Liver (tissue), 9 donors: ENCODE measurements around the gene MYRFL. TPM values are rescaled to one million over a fixed set of nuclear protein-coding genes. Genes with fewer than 3 reads are reported as not detected.

Experiments
- DNase-seq: peaks from one replicate; pipeline ENCODE4 v3.0.0-alpha.2; 2017; ENCODE audit warnings: low spot score
- H3K27ac ChIP-seq, 2 donors: one replicate each; pipeline ENCODE4 v1.7.0; 2013; ENCODE audit warnings: inconsistent platforms in 2 of 2, low read length in 2 of 2, control low read depth in 1 of 2, low read depth in 1 of 2, mild to moderate bottlenecking in 1 of 2
- H3K27me3 ChIP-seq, 4 donors: one replicate each; pipeline versions ENCODE4 v1.6.1 to v1.7.0; 2013; ENCODE audit warnings: low read length in 3 of 4, inconsistent platforms in 1 of 4, mild to moderate bottlenecking in 1 of 4, moderate library complexity in 1 of 4; ENCODE audit not compliant: control insufficient read depth in 4 of 4, insufficient read depth in 4 of 4
- H3K36me3 ChIP-seq, 4 donors: one replicate each; pipeline versions ENCODE4 v1.6.1 to v1.7.0; 2013; ENCODE audit warnings: low read length in 3 of 4, mild to moderate bottlenecking in 3 of 4, low read depth in 1 of 4, moderate library complexity in 1 of 4; ENCODE audit not compliant: control insufficient read depth in 4 of 4, insufficient read depth in 3 of 4
- H3K4me1 ChIP-seq, 4 donors: one replicate each; pipeline versions ENCODE4 v1.6.1 to v1.7.0; 2013; ENCODE audit warnings: low read length in 3 of 4, mild to moderate bottlenecking in 3 of 4, moderate library complexity in 1 of 4; ENCODE audit not compliant: control insufficient read depth in 4 of 4, insufficient read depth in 4 of 4
- H3K4me3 ChIP-seq, 3 donors: one replicate each; pipeline versions ENCODE4 v1.6.1 to v1.7.0; 2013; ENCODE audit warnings: low read length in 3 of 3, control low read depth in 1 of 3, low read depth in 1 of 3, mild to moderate bottlenecking in 1 of 3
- H3K9ac ChIP-seq, 2 donors: one replicate each; pipeline ENCODE4 v1.7.0; 2013; ENCODE audit warnings: low read length in 2 of 2, mild to moderate bottlenecking in 2 of 2, moderate library complexity in 2 of 2, control low read depth in 1 of 2, low read depth in 1 of 2
- H3K9me3 ChIP-seq, 4 donors: one replicate each; pipeline versions ENCODE4 v1.6.1 to v1.7.0; 2013; ENCODE audit warnings: low read length in 3 of 4; ENCODE audit not compliant: control insufficient read depth in 4 of 4
- ATF3 ChIP-seq: IDR thresholded peaks from 2 replicates; pipeline ENCODE4 v1.6.1; 2016; ENCODE audit warnings: antibody characterized with exemption
- FOXA1 ChIP-seq: IDR thresholded peaks from 2 replicates; pipeline ENCODE4 v1.6.1; 2016; ENCODE audit warnings: antibody characterized with exemption
- GABPA ChIP-seq, 2 donors: IDR thresholded peaks in 1 of 2; conservative IDR thresholded peaks in 1 of 2; 2 replicates each; pipeline ENCODE4 v1.6.1; 2016; ENCODE audit warnings: antibody characterized with exemption in 2 of 2, mild to moderate bottlenecking in 1 of 2, moderate library complexity in 1 of 2
- HNF4A ChIP-seq, 2 donors: conservative IDR thresholded peaks; 2 replicates each; pipeline ENCODE4 v1.6.1; 2016; ENCODE audit warnings: antibody characterized with exemption in 2 of 2, mild to moderate bottlenecking in 2 of 2
- HNF4G ChIP-seq: IDR thresholded peaks from 2 replicates; pipeline ENCODE4 v1.6.1; 2016; ENCODE audit warnings: antibody characterized with exemption
- JUND ChIP-seq, 2 donors: IDR thresholded peaks; 2 replicates each; pipeline ENCODE4 v1.6.1; 2016; ENCODE audit warnings: antibody characterized with exemption in 2 of 2
- MAX ChIP-seq: IDR thresholded peaks from 2 replicates; pipeline ENCODE4 v1.6.1; 2016; ENCODE audit warnings: antibody characterized with exemption
- NR2F2 ChIP-seq: IDR thresholded peaks from 2 replicates; pipeline ENCODE4 v1.6.1; 2016; ENCODE audit warnings: antibody characterized with exemption
- RAD21 ChIP-seq, 2 donors: IDR thresholded peaks; 2 replicates each; pipeline ENCODE4 v1.6.1; 2016; ENCODE audit warnings: antibody characterized with exemption in 2 of 2, mild to moderate bottlenecking in 2 of 2
- RXRA ChIP-seq, 2 donors: IDR thresholded peaks; 2 replicates each; pipeline ENCODE4 v1.6.1; 2017 to 2018; ENCODE audit warnings: antibody characterized with exemption in 2 of 2, mild to moderate bottlenecking in 1 of 2
- SP1 ChIP-seq: IDR thresholded peaks from 2 replicates; pipeline ENCODE4 v1.6.1; 2018; ENCODE audit warnings: antibody characterized with exemption, mild to moderate bottlenecking
- TAF1 ChIP-seq: conservative IDR thresholded peaks from 2 replicates; pipeline ENCODE4 v1.6.1; 2016; ENCODE audit warnings: antibody characterized with exemption, mild to moderate bottlenecking
- YY1 ChIP-seq: IDR thresholded peaks from 2 replicates; pipeline ENCODE4 v1.6.1; 2016; ENCODE audit warnings: antibody characterized with exemption, mild to moderate bottlenecking
- WGBS: extraction: QIAGEN DNeasy Blood & Tissue Kit; methylation state at CpG from one replicate; pipeline ENCODE4 v1.1.7; 2013; 5-methylcytosine and 5-hydroxymethylcytosine counted together
- polyA plus RNA-seq, 2 donors: library from polyadenylated mRNA; stranded (reverse) in 1 of 2; unstranded in 1 of 2; fragments of 200-250 nt in 1 of 2; fragments of >200 nt in 1 of 2; fragmentation: Nextera tagmentation in 1 of 2; extraction: Ambion mirVana in 1 of 2; gene quantifications; one replicate each; pipeline versions ENCODE4 v1.2.1 to v1.2.3, GENCODE V29; 2013 to 2015
- total RNA-seq, 2 donors: library from RNA; depleted of rRNA; stranded (reverse); fragments of >200 nt; gene quantifications; one replicate each; pipeline ENCODE4 v1.2.3, GENCODE V29; 2014
- TF ChIP-seq, protein P1 (sequence below): IDR thresholded peaks from 2 replicates; pipeline ENCODE4 v1.6.1; 2016; ENCODE audit warnings: antibody characterized with exemption, mild to moderate bottlenecking
- TF ChIP-seq, protein P2 (sequence below): IDR thresholded peaks from 2 replicates; pipeline ENCODE4 v1.6.1; 2016; ENCODE audit warnings: antibody characterized with exemption
- donor health status: healthy.
- donor health status: healthy.
- donor health status: healthy.
- donor health status: healthy.
- donor health status: healthy.

MYRFL gene
- total and polyA plus RNA-seq, 4 donors, result under 0.01 to 0.19 (median 0.10) TPM

DNA sequence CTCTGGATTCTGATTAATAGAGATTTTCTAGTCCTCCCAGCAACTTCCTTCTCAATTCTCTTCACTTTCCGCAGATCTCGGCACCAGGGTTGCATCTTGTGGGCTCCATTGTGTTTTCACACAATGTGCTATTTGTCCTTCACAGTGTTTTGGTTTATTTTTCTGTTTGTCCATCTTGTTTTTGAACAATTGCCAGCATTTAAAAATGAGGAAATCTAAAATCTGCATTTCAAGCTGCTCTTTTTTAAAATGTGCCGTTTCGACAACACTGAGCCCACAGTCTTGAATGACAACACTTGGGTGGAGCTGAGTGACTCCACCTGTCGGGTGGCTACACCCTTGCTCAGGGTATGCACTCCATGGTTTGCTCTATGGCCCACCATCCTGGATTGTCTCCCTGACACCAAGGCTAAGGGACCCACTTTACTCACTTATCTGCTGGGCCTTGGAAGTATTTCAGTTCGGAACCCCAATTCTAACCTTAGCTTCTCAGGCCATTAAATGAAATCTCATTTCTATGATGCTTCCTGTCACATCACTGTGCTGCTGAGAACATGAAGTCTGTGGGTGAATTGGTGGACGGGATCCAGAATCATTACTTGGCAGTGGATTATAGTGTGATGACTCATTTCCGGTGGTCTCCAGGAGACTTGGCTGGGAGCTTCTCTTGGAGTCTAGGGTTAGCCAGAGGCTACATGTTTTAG, 3.4 kb upstream of the MYRFL start:
- TF ChIP-seq JUND (IDR thresholded peaks at IDR 0.05) (peak; percentile 14 to 54), FOXA1 (no peak), RAD21 (IDR thresholded peaks at IDR 0.05) (no peak)
- no peak overlapping the region for H3K27ac ChIP-seq
- DNase-seq, result no peak
- no peaks in the 10 kb centered on the region for H3K27me3 ChIP-seq
- peaks cover 0 to 6% (median 2%) of the 10 kb centered on the region in 4 donors for H3K4me1 ChIP-seq
- H3K36me3 ChIP-seq, result no peaks in the 10 kb centered on the region
- no peak overlapping the region for H3K4me3 ChIP-seq
- WGBS, result 54% methylated on average over 8 of the region's 8 CpGs
- H3K9me3 ChIP-seq, result no peaks in the 10 kb centered on the region
- H3K9ac ChIP-seq, result no peak overlapping the region

DNA sequence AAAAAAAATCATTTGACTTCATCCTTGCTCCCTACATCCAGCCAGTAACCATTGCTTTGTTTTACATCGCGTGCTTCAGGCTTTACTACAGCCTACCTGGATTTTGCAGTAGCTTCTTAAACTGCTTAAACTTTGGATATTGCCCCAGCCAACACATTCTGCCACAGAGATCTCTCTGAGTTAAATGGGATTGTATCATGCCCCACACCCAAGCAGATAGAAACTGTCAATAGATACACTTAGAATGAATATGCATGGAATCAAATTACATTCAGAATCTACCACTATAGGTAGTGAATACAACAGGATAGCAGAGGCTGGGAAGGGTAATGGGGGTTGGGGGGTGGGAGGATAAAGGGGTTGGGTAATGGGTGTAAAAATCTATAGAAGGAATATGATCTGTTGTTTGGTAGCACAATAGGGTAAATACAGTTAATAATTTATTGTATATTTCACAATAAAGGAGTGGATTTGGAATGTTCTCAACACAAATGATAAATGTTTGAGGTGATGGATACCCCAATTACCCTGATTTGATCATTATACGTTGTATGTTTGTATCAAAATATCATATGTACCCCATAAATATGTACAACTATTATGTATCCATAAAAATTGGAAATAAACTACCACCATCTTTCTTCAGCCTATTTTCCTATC, 2.7 kb upstream of the MYRFL start:
- DNase-seq, result no peak
- 81% methylated on average over 3 of the region's 3 CpGs for WGBS
- TF ChIP-seq FOXA1, result no peak
- H3K27me3 ChIP-seq, result no peaks in the 10 kb centered on the region
- no peak overlapping the region for H3K9ac ChIP-seq
- no peaks in the 10 kb centered on the region for H3K36me3 ChIP-seq
- H3K9me3 ChIP-seq, result no peaks in the 10 kb centered on the region
- peaks cover 0 to 6% (median 2%) of the 10 kb centered on the region in 4 donors for H3K4me1 ChIP-seq
- no peak overlapping the region for H3K4me3 ChIP-seq
- H3K27ac ChIP-seq, result no peak overlapping the region

- TF ChIP-seq ATF3 (no peak), GABPA (IDR thresholded peaks at IDR 0.05 in 1 of 2, conservative IDR thresholded peaks at IDR 0.05 in 1 of 2) (no peak)
- H3K9me3 ChIP-seq, result no peaks in the 10 kb centered on the region
- no peak overlapping the region for H3K9ac ChIP-seq
- H3K27ac ChIP-seq, result no peak overlapping the region
- no peak for DNase-seq
- H3K27me3 ChIP-seq, result no peaks in the 10 kb centered on the region
- H3K36me3 ChIP-seq, result no peaks in the 10 kb centered on the region
- peaks cover 0 to 3% (median under 1%) of the 10 kb centered on the region in 4 donors for H3K4me1 ChIP-seq
- H3K4me3 ChIP-seq, result no peak overlapping the region
These were observed 999 bp upstream of the MYRFL start for GRCh38 chr12:69824028-69824427.

- TF ChIP-seq NR2F2 (no peak), SP1 (no peak), MAX (no peak), YY1 (no peak), ATF3 (no peak), HNF4A (conservative IDR thresholded peaks at IDR 0.05) (no peak), RXRA (IDR thresholded peaks at IDR 0.05) (no peak), JUND (IDR thresholded peaks at IDR 0.05) (no peak), HNF4G (no peak), TAF1 (no peak)
- TF ChIP-seq, protein P1, sequence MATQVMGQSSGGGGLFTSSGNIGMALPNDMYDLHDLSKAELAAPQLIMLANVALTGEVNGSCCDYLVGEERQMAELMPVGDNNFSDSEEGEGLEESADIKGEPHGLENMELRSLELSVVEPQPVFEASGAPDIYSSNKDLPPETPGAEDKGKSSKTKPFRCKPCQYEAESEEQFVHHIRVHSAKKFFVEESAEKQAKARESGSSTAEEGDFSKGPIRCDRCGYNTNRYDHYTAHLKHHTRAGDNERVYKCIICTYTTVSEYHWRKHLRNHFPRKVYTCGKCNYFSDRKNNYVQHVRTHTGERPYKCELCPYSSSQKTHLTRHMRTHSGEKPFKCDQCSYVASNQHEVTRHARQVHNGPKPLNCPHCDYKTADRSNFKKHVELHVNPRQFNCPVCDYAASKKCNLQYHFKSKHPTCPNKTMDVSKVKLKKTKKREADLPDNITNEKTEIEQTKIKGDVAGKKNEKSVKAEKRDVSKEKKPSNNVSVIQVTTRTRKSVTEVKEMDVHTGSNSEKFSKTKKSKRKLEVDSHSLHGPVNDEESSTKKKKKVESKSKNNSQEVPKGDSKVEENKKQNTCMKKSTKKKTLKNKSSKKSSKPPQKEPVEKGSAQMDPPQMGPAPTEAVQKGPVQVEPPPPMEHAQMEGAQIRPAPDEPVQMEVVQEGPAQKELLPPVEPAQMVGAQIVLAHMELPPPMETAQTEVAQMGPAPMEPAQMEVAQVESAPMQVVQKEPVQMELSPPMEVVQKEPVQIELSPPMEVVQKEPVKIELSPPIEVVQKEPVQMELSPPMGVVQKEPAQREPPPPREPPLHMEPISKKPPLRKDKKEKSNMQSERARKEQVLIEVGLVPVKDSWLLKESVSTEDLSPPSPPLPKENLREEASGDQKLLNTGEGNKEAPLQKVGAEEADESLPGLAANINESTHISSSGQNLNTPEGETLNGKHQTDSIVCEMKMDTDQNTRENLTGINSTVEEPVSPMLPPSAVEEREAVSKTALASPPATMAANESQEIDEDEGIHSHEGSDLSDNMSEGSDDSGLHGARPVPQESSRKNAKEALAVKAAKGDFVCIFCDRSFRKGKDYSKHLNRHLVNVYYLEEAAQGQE, result no peak
- TF ChIP-seq, protein P2, sequence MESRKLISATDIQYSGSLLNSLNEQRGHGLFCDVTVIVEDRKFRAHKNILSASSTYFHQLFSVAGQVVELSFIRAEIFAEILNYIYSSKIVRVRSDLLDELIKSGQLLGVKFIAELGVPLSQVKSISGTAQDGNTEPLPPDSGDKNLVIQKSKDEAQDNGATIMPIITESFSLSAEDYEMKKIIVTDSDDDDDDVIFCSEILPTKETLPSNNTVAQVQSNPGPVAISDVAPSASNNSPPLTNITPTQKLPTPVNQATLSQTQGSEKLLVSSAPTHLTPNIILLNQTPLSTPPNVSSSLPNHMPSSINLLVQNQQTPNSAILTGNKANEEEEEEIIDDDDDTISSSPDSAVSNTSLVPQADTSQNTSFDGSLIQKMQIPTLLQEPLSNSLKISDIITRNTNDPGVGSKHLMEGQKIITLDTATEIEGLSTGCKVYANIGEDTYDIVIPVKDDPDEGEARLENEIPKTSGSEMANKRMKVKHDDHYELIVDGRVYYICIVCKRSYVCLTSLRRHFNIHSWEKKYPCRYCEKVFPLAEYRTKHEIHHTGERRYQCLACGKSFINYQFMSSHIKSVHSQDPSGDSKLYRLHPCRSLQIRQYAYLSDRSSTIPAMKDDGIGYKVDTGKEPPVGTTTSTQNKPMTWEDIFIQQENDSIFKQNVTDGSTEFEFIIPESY, result no peak
- no peaks in the 10 kb centered on the region for H3K9me3 ChIP-seq
- no peak overlapping the region for H3K4me3 ChIP-seq
- H3K4me1 ChIP-seq, result no peaks in the 10 kb centered on the region
- no peak overlapping the region for H3K9ac ChIP-seq
- no peaks in the 10 kb centered on the region for H3K27me3 ChIP-seq
- WGBS, result 79% methylated on average over 5 of the region's 5 CpGs
- H3K36me3 ChIP-seq, result no peaks in the 10 kb centered on the region
- no peak for DNase-seq
- H3K27ac ChIP-seq, result no peak overlapping the region
These were observed 3.9 kb downstream of the MYRFL start for GRCh38 chr12:69828897-69829296.
